ENCODE measurements around the gene HIKESHI.

The HIKESHI gene

DNA sequence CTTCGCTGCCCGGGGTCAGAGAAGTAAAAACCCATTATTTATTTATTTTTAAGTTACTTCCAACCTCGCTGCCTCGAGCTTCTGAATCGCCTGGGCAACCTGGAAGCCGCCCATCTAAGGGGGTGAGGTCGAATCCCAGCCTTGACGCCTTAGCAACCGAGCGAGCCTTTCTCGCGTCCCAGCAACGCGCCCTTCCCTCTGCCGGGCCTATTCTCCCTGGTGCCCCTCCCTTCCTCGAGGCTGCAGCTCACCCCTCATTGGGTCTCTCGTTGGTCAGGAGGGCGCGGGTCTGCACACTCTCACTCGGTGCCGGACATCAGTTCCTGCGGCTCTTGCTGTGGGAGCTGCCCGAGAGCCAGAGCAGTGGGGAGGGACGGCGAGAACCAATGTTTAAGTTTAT, 72.5 kb downstream of the HIKESHI start, which contains the start of gene CCDC81:
Gene CCDC81, plus strand, starts transcription at position 302 of the 400 bp plus-strand sequence. CDS start 277 bp downstream, outside the sequence.
- no peak for DNase-seq (ENCODE audit: low spot score)

DNA sequence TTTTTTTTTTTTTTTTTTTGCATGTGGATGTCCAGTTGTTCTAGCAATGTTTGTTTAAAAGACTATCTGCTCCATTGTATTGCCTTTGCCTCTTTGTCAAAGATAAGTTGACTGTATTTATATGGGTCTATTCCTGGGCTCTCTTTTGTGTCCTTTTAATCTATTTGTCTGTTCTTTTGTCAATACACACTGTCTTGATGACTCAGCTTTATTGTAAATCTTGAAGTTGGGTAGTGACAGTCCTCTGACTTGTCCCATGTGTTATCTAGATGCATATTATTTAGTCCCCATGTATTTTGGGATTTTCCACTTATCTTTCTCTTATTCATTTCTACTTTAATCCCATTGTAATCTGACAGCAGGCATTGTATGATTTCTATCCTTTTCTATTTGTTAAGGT, 75.9 kb downstream of the HIKESHI start:
- no peak for DNase-seq (ENCODE audit: low spot score)

DNA sequence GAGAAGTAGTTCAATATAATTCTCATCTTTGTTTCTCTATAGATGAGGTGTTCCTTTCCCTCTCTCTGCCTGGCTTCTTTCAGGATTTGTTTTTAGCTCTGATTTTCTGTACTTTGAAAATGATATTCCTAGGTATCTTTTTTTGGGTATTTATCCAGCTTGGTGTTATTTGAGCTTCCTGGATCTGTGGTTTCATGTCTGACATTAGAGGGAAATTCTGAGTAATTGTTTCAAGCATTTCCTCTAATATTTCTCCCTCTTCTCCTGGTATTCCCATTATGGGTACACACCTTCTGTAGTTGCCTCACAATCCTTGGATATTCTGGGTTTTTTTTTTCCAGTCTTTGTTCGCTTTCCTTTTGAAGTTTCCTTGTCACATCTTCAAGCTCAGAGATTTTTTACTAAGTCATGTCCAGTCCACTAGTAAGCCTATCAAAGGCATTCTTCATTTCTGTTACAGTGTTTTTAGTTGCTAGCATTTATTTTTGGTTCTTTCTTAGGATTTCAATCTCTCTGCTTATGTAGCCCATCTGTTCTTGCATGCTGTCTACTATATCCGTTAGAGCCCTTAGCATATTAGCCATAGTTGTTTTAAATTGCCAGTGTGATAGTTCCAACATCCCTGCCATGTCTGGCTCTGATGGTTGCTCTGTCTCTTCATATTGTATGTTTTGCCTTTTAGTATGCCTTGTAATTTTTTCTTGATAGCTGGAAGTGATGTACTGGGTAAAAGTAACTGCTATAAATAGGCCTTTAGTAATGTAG, 78.4 kb downstream of the HIKESHI start:
- no peak for DNase-seq (ENCODE audit: low spot score)

DNA sequence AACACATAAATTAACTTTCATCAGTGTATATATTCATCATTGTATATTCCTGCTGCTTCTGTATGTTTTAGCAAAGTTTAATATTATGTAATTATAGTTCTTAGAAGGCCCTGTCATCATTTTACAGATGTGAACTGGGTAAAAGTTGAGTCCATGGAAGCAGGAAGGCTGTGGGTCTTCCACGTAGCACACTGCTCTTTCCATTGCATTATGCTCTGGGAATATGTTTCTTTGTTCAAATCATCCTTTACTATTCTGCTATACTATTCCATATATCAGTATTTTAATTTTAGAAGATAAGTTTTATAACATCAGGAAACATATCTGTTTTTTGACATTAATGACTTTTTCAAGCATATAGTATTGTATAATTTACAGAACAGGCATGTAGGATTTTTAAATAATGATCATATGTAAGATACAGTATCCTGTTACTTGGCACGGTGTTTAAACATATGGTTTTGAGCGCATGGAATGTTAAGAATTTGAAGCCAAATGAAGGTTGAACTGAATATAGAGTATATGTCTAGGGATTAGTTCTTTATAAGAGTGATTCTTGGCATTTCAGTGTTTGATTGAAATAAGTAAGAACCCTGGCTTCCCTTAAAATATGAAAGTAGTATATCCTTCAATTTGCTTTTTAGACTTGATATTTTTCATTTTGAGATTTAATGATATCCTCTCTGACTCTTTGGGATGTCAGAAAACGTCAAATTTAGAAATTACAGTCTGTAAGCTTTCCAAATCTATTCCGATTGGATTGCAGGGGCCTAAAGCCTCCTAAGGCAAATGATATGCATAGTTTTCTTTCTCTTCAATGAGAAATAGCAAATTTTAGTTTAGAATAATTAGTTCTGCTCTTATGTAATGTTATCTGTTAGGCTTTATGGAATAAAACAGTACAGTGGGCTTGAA, 81.3 kb downstream of the HIKESHI start:
- DNase-seq (ENCODE audit: low spot score), result no peak

DNA sequence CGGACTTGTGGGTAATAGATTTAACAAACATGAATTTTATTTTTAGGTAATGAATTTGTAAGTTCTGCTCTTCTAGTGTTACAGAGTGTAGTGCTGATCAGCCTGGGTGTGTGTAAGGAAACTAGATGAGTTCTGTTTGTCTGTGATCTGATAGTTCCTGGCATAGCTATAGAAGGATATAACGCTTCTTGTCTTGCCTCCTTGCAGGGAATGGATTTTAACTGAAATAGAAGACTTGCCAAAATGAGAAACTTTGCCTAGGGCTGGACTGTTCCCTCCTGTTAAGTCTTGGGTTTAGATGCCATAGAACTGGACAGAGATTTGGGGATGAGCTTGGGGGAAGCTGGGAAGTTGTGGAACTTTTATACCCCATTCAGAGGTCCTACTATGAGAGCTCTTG, 84.2 kb downstream of the HIKESHI start:
- DNase-seq (ENCODE audit: low spot score), result no peak

DNA sequence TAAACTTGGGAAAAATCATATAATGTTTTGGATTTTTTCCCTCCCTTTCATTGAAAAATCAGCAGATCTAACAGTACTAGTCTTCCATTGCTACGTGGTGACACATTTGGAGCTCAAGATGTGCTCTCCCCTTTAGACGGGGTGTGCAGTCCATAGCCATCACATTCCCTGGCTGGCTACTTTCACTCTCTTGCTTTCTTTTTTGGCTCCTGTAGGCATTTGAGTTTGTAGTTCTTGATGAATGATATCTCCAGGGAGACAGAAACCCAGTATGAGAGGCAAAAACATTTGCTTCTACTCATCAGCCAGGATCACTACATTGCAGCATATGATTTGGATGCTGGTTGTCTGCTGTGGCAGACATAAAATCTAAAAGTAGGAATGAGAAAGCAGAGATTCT, 84.7 kb downstream of the HIKESHI start:
- DNase-seq (ENCODE audit: low spot score), result no peak

DNA sequence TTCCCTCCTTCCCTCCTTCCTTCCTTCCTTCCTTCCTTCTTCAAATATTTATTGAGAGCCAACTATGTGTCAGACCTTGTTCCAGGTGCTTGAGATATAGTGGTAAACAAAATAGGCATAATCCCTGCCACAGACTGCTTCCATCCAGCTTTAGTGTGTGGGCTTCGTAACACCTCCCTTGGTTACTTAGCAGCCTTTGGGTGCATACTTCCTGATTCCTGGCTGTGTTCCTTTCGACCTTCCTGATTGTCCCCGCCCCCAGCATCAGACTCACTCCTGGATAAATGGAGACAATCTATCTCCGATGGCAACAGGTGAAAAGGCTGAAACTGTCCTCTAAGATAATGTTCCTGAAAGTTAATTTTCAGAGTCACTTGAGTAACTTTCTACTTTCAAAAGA, 86.2 kb downstream of the HIKESHI start:
- no peak for DNase-seq (ENCODE audit: low spot score)

DNA sequence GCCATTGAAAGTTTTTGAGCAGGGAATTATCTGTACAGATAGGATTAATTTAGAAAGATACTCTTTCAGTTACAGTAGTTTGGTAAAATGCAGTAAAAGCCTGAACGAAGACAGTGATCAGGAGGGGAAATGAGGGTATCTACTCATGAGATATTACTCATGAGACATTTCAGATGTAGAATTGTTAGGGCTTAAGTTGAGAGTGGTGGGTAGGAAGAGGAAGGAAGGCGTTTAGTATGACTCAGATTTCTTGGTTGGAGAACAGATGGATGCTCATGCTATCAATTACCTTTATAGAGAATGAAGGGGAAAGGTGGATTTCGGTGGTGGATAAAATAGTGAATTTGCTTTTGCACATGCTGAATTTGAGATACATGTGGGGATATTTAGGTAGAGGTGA, 88.4 kb downstream of the HIKESHI start:
- no peak for DNase-seq (ENCODE audit: low spot score)

DNA sequence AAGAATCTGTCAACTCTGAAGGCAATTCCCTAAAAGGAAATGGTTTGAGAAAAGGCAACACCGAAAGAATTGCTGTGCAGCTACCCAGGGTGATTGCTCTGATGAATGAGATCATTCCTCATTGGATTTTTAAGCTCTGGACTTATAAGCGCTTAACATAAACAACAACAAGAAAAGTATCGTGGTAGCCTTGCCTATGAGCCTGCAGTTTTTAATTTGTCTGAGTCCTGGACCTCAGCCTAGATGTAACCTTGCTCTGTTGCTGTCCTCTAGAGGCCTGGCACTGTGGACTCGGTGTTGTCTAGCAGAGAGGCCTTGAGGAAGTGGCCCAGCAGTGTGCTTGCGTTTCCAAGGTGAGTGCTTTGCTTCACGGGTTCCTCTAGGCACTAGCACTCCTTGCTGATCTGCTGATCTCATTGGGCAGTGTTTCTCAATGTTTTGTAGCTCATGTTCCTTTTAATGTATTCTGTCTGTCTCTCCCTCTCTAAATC, 93.1 kb downstream of the HIKESHI start:
- DNase-seq (ENCODE audit: low spot score), result no peak

Measured in HuH-7.5 (cell line).